HG02981 (cell line): Measurements from ENCODE around the gene ZNF324B.
"Not testable (repeated sequence)": the region's sequence is repeated elsewhere in the genome, so short reads cannot be mapped to it uniquely, and the experiment has no call there.

ENCODE experiments used
- ATAC-seq: cut with Tn5 transposase; IDR thresholded peaks from one replicate; pipeline ENCODE4 v1.9.1; 2021; ENCODE audit warnings: mild to moderate bottlenecking, moderate library complexity; ENCODE audit not compliant: unreplicated experiment

The ZNF324B gene

GRCh38 chr19:58453743-58454142, 2.3 kb downstream of the ZNF324B start:
- ATAC-seq, result no peak

GRCh38 chr19:58455306-58455705, 3.9 kb downstream of the ZNF324B start:
- ATAC-seq, result no peak

GRCh38 chr19:58456111-58456510, 4.7 kb downstream of the ZNF324B start:
- ATAC-seq, result no peak

- no peak for ATAC-seq
Observed at GRCh38 chr19:58460039-58460438, 8.6 kb downstream of the ZNF324B start.

GRCh38 chr19:58466089-58466759, 14.8 kb downstream of the ZNF324B start:
- ATAC-seq, result no peak

- peak; percentile 90 for ATAC-seq
Observed at GRCh38 chr19:58466760-58467589, 15.6 kb downstream of the ZNF324B start, which contains the start of gene ZNF324. Gene ZNF324 (plus strand): TSS chr19:58467080. CDS start chr19:58469186, 2,106 bp downstream.

GRCh38 chr19:58468216-58468839, 16.9 kb downstream of the ZNF324B start:
- ATAC-seq, result no peak

- no peak for ATAC-seq
Observed at GRCh38 chr19:58469241-58470013, 18.0 kb downstream of the ZNF324B start.

- ATAC-seq, result not testable (repeated sequence)
Observed at GRCh38 chr19:58470837-58471543, 19.6 kb downstream of the ZNF324B start.

GRCh38 chr19:58471736-58472135, 20.3 kb downstream of the ZNF324B start:
- no peak for ATAC-seq

GRCh38 chr19:58473775-58474174, 22.4 kb downstream of the ZNF324B start:
- ATAC-seq, result no peak

- no peak for ATAC-seq
Observed at GRCh38 chr19:58474291-58474996, 23.0 kb downstream of the ZNF324B start.

- peak; percentile 11 for ATAC-seq
Observed at GRCh38 chr19:58474997-58475713, 23.7 kb downstream of the ZNF324B start.

GRCh38 chr19:58475714-58476497, 24.5 kb downstream of the ZNF324B start, which contains the start of gene ZNF446:
Gene ZNF446 (plus strand): TSS chr19:58476352. CDS start chr19:58477219, 867 bp downstream.
- ATAC-seq, result peak; percentile 79

- no peak for ATAC-seq
Observed at GRCh38 chr19:58476498-58477015, 25.1 kb downstream of the ZNF324B start.

GRCh38 chr19:58477130-58477529, 25.7 kb downstream of the ZNF324B start:
- ATAC-seq, result no peak

- no peak for ATAC-seq
Observed at GRCh38 chr19:58477871-58478270, 26.4 kb downstream of the ZNF324B start.

GRCh38 chr19:58479303-58479702, 27.9 kb downstream of the ZNF324B start:
- ATAC-seq, result no peak
